ENCODE data around the gene MBNL2. TPM values are rescaled to one million over a fixed set of nuclear protein-coding genes. Genes with fewer than 3 reads are reported as not detected.

Gene MBNL2
- total RNA-seq, 1 experiment from 2014 or later: 0.17 TPM

DNA sequence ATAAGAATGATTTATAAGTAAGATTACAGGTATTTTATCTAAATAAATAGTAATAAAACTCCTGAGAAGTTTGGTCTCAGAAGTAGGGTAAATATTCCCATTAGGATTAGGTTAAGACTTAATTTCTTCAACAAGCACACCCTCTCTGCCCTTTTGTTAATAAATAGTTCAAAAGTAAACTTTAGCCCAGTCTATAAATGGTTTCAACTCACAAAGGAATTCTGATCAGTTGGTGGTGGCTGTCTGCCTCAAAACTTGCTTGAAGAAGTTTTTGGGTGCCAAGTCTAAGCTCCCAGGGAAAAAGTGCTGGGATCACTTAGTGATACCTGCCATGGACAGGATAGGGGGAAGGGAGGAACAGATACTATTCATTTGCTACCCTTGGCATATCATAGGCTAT lies 22.9 kb downstream of the MBNL2 start:
- no peak overlapping the region for H3K4ac ChIP-seq (ENCODE audit: low read depth, low read length)
- H3T11ph ChIP-seq (ENCODE audit: low read length): no peak overlapping the region
- H2AK5ac ChIP-seq (ENCODE audit: insufficient read length, low read length): no peak overlapping the region
- H3K4me1 ChIP-seq (ENCODE audit: insufficient read depth, low read length): peaks cover 11% of the 10 kb centered on the region; the same call in 1 of the 2 replicates
- H3K4me3 Mint-ChIP-seq: no peak overlapping the region
- H3K4me1 Mint-ChIP-seq: peaks cover 17 to 22% of the 10 kb centered on the region in 2 experiments
- H4K5ac ChIP-seq (ENCODE audit: insufficient read length, low read depth, low read length): no peak overlapping the region
- H3K27me3 Mint-ChIP-seq (ENCODE audit: low read depth): peaks cover 73% of the 10 kb centered on the region
- no peaks in the 10 kb centered on the region for H3K9me3 ChIP-seq (ENCODE audit: control insufficient read depth, low read depth, low read length)
- H3K79me2 ChIP-seq (ENCODE audit: insufficient read depth, low read length): no peaks in the 10 kb centered on the region
- no peak overlapping the region for H3K56ac ChIP-seq (ENCODE audit: insufficient read length, low read depth, low read length)
- TF ChIP-seq CTCF (conservative IDR thresholded peaks at IDR 0.05): no peak
- no peak for DNase-seq
- H2AFZ ChIP-seq (ENCODE audit: low read length): no peak overlapping the region
- H2BK15ac ChIP-seq (ENCODE audit: low read depth, low read length): no peak overlapping the region
- H2BK5ac ChIP-seq (ENCODE audit: insufficient read length, low read length): no peak overlapping the region
- no peak overlapping the region for H3K18ac ChIP-seq (ENCODE audit: insufficient read length, low read depth, low read length)
- no peak overlapping the region for H2BK120ac ChIP-seq (ENCODE audit: low read depth, low read length, poor library complexity, severe bottlenecking)
- H4K8ac ChIP-seq (replicated peaks; ENCODE audit: insufficient read length, low read depth, low read length): no peak overlapping the region
- H3K14ac ChIP-seq (ENCODE audit: insufficient read depth, low read length): no peak overlapping the region
- H2BK12ac ChIP-seq (ENCODE audit: insufficient read length, low read depth, low read length): no peak overlapping the region
- H3K23me2 ChIP-seq (ENCODE audit: insufficient read length, low read depth, low read length, poor library complexity, severe bottlenecking): no peaks in the 10 kb centered on the region
- H3K27ac Mint-ChIP-seq: no peak overlapping the region
- no peak overlapping the region for H4K91ac ChIP-seq (ENCODE audit: insufficient read length, low read depth, low read length)
- H3K79me1 ChIP-seq (ENCODE audit: insufficient read depth, low read depth, low read length, poor library complexity, severe bottlenecking): no peaks in the 10 kb centered on the region
- H3K23ac ChIP-seq (ENCODE audit: insufficient read length, low read depth, low read length): no peak overlapping the region
- H2BK20ac ChIP-seq (ENCODE audit: low read depth, low read length, poor library complexity, severe bottlenecking): no peak overlapping the region
- H3K9ac ChIP-seq (ENCODE audit: extremely low read depth, insufficient read length, low read length): no peak overlapping the region
- no peak overlapping the region for H3K4me2 ChIP-seq (ENCODE audit: insufficient read depth, insufficient read length, low read length)
- H4K20me1 ChIP-seq (ENCODE audit: control insufficient read depth, insufficient read depth, insufficient read length): no peaks in the 10 kb centered on the region
- no peaks in the 10 kb centered on the region; the same call in 1 of the 2 replicates for H3K27me3 ChIP-seq (ENCODE audit: insufficient read depth, low read length)
- no peaks in the 10 kb centered on the region for H3K9me3 Mint-ChIP-seq
- H3K36me3 Mint-ChIP-seq (ENCODE audit: insufficient read depth in 1 of 3, low read depth in 3 of 3): no peaks in the 10 kb centered on the region
- H3K27ac ChIP-seq (ENCODE audit: insufficient read length, low read depth, low read length): no peak overlapping the region

Measured in H9 (cell line).